Endometrium (tissue), 2 donors: ENCODE results near the gene POLR1C.
"Not testable (repeated sequence)": the region's sequence is repeated elsewhere in the genome, so short reads cannot be mapped to it uniquely, and the experiment has no call there.

Experiments
- FAIRE-seq: peaks from 2 replicates; lab custom pipeline; 2012; peaks lifted over from hg19 to GRCh38; lab: Jason Lieb, UNC
- donor health status: control.
- donor health status: control.

Gene POLR1C

DNA sequence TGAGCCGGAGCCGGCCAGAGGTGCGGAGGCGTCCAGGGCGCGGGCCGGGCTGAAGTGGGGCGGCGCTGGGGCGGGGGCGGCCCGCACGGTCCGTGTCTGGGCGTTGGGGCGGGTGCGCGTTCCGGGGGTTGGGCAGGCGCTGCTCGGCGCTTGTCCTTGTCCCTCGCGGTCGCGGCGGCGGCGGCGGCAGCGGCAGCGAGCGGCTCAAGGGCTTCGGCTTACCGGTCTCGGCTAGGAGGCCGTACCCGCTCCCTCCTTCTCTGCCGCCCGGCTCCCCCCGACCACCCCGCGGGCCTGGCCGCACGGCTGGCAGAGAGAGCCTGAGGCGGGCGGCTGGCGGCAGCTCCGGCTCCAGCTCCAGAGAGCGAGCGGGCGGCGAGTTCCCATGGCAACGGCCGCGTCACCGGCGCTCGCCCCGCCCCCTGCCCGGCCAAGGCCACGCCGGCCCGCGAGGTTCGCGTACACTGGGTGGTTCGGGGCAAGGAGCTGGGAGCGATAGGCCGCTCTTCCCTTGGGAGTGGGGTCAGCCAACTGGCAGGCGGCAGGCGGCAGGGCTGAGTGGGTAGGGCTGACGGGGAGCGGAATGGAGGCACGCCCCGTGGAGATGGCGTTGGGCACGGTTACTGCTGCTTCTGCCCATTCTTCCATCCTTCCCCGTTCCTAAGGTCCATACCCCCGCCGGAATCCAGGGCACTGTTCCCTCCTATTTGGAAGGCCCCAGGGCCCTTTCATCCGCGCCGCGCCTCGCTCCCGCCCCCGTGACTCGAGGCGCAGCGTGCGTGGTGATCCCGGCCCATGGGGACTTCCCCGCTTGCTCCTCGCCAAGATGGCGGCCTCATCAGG is 6.7 kb upstream of the POLR1C start, which contains the start of gene LRRC73:
TSS of gene LRRC73 (minus strand) at position 363 of the 843 bp plus-strand sequence. CDS start 561 bp downstream, outside the sequence.
- no peak for FAIRE-seq

DNA sequence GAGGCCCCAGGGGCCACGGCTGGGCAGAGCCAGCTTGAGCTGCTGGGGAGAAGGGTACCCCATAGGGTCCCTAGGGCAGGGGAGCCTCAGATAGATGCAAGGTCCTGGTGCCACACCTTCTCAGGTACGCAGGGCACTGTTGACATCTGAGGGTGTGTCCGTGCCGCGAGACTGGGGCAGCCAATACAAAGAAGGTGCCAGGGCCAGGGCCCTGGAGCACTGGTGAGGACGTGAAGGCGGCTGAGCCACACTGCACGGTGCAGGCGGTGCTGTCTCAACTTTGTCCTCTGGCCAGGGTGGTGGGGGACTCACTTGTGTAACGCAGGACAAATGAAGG is 6.1 kb upstream of the POLR1C start:
- no peak for FAIRE-seq

DNA sequence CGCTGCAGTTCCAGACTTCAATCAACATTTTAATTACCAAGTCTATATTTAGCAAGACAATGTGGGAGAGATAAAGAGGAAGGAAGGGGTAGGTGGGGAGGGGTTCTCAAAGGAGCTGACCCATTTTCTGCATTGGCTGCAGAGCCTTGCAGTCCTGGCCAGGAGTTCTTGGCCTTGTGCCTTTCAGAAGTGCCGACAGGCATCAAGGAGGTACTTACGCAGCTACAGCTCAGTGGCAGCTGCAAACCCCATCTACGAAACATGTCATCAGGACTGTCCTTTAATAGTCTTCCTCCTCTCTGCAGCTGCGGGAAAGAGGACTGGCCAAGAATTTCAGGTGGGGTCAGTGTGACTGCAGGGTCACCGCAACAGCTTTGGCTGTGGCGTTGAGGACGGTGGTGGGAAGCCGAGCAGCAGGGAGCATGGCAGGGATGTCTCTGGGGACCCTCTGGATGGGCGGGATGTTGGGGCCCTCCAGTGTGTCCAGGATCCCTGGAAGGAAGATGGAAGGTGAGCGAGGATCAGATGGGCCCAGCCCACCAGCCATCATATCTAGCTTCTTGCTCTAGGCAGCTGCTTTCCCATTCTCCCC is 5.0 kb upstream of the POLR1C start:
- no peak for FAIRE-seq

DNA sequence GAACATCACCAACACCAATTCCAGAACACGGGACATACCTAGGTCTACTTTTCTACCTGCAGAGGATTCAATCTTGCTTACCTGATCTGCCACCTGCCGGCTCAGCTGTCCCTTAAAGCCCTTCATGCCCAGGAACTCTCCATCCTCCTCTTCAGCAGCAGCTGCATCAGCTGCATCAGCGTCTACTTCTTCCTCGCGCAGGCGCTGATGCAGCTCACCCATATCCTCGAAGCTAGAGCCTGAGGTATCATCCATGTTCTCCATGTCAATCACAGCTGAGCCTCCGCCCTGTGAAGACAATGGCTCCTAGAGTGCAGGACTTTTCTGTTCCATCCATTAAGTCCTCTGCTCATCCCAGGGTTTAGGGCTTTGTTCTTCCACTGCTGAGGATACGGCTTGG is 1.1 kb upstream of the POLR1C start:
- FAIRE-seq: no peak

DNA sequence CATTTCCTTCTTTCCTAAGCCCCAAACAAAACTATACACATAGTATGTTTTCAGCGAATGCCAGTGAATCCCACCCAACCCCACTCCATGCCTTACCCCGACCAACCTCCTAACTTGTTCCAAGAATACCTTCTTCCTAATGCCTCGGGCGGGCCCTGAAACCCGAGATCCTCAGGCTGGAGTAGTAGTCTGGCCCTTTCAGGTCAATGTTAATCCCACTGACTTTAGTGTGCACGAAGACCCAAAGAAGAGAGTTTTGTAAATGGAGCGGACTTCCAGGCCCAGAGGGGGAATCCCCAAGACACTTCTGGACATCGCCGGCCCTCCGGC is 557 bp upstream of the POLR1C start:
- FAIRE-seq: no peak

DNA sequence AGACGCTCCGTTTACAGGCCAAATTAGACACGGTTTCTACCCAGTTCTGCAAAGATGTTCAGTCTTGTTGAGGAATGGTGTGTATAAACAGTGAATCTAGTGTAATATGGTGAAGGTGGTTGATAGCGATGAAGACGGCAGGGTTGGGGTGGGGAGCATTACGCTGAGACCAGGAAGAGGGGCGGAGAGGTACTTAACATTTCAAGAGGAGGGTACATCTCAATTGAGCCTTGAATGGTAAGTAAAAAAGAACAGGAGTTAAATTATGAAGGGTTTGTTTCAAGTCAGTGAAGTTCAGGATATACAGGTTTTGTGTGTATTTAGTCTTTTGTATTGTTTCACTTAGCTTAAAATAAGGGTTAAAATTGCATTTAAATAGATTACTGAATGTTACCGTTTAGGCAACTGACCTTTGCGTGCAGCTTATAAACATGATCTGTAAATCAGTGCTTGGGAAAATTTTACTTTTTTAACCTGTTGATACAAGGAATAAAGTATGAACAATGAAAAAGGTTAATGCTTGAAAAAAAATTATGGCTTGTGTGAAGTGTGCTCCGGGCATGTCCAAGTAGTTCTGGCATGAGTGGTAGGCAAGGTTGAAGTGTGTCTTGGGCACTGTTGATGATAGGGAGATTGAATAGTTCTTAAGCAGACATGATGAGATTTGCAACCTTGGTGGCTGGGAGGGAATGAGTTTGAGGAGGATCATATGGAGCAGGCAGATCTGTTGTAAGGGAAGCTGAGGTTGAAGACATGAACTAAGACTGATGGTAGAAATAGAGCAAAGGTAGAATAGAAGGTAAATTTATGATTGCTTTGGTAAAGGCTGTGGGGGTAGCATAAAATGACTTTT is 842 bp downstream of the POLR1C start:
- FAIRE-seq: no peak

DNA sequence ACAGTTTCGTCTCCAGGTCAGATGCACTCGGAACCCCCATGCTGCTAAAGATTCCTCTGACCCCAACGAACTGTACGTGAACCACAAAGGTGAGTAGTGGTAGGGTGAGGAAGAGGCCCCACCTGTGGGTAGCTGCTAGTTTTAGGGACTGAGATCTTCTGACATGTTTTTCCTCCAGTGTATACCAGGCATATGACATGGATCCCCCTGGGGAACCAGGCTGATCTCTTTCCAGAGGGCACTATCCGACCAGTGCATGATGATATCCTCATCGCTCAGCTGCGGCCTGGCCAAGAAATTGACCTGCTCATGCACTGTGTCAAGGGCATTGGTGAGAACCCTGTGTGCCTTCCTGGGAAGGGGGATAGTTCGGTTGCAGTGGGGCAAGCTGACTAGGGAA is 3.2 kb downstream of the POLR1C start:
- no peak for FAIRE-seq

DNA sequence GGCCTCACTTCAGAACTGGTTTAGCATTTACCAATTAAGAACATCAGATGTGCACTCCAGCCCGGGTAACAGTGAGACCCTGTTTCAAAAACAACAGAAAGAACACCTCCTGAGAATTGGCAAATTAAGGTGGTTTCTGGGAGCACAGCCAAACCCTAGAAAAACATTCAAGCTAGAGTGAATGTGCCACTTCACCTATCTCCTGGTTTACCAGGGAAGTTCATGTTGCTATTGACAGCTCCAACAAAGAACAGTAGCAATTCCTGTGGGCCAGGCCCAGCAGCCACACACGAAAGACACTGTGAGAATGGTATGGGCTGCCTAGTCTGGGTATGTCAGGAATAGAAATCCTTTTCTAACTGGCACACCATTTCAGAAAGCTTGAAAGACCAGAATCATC is 4.9 kb downstream of the POLR1C start:
- no peak for FAIRE-seq

DNA sequence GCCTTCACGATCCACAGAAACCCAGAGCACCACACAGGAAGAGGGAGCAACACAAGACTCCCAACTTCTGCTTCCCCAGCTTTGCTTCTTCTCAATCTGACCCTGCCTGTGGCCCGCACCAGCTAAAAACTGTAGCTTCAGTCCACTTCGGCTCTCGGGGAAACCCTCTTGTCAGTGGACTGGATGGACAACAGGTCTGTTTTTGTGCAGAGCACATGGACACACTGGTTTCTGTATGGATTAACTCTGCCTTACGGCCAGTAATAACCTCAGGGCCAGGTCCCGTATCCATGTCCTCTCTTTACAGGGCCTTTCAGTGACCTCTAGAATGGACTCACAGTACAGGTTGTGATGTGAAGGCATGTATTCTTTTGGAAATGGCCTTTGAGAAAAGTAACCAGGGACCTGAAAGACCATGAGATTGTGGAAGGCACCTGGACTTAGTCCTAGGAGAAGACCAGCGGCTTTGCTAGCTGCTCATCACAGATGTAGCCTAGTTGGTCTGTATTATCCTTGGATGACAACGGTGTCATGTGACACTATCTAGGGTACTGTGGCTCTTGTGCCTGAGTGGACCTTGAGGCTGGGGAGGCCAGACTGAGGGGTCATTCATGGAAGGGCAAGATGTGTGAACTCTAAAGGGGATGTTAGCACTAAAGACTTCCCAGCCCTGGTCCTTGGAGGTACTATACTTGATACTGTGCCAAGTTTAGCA is 5.8 kb downstream of the POLR1C start:
- no peak for FAIRE-seq

DNA sequence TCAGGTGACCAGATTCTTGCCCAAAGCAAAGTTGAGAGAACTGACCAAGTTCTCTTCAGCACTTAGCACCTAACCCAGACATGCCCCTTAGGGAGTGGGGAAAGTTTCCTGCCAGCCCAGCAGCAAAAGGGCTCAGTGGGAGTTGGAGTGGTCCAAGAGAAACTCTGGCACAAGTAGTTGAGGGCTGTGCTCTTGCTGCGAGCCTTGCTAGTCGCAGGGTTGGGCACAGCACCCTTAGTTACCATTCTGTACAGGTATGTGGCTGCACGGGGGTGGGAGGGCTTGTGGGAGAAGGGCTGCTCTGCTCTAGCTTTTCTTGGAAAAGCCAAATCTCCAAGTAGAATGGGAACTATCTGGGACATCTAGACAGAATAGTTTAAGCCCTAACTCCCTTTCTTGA is 6.4 kb downstream of the POLR1C start:
- no peak for FAIRE-seq

DNA sequence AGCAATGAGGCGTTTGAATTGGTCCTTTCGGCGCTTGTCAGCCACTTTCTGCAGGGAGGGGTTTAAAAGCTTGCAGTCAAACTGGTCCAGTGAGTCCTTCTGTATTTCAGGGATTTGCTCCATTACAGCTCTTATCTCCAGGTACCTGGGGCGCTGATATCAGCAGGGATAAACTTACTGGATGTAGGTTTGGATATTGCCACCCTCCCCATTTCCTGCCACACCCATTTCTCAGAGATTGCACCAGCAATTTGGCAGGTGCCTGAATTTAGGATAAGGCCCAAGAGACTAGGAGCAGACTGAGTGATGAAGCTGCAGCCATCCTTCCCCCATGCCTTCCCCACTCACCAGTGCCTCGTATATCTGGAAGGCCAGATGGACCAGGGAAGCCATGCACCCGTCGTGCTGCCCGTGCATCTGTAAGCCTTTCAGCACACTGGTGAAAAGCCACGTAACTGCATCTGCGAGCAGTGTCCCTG is 7.6 kb downstream of the POLR1C start:
- FAIRE-seq: no peak

DNA sequence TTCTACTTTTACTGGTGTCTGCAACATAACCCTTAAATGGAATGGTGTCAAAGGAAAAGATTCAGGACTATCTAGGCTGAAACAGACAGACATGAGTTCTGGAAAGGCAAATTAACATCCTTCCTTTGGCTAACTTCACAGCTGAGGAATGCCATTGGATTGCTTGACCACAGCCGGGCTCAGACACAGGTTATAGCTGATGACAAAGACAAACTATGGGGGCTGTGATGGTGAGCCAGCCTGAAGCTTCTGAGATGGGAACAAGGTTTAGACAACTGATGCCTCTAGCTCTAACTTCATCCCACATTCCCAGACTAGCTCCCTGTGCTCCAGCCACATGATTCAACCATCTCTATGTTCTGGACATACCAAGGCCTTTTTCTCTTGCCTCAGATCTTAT is 15.3 kb downstream of the POLR1C start:
- no peak for FAIRE-seq

DNA sequence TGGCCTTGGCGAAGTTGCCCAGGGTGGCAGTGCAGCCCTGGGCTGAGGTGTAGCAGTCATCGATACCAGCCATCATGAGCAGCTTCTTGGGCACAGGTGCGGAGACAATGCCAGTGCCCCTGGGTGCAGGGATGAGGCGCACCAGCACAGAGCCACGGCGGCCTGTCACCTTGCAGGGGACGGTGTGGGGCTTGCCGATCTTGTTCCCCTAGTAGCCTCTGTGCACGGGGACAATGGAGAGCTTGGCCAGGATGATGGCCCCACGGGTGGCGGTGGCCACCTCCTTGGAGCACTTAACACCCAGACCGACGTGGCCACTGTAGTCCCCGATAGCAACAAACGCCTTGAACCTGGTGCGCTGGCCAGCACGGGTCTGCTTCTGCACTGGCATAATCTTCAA is 22.1 kb downstream of the POLR1C start:
- FAIRE-seq: not testable (repeated sequence)

DNA sequence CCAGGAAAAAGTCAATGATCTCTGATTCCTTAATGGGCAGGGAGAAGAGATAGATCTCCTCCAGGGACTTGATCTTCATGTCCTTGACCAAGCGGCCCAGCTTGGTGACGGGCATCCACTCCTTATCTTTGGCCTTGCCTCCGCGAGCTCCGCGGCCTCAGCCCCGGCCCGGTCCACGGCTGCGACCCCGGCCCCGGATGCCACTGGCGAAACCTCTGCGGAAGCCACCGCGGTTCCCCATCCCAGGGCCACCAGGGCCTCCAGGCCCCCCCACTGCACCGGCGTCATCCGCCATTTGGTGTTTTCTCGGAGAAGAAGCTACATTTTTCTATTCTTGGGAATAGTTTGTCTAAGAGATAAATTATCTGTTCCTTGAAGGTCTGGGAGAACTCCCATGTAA is 22.5 kb downstream of the POLR1C start:
- FAIRE-seq: not testable (repeated sequence)

DNA sequence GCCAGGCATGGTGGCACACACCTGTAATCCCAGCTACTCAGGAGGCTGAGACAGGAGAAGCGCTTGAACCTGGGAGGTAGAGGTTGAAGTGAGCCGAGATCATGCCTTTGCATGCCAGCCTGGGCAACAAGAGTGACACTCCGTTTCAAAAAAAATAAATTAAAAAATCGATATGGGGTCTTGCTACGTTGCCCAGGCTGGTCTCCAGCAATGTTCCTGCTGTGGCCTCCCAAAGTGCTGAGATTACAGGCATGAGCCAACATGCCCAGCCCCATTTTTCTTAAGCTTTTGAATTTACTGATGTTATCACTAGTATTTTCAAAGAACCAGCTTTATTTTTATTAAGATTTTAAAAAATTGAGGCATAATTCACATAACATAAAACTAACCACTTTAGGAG is 23.6 kb downstream of the POLR1C start:
- no peak for FAIRE-seq

DNA sequence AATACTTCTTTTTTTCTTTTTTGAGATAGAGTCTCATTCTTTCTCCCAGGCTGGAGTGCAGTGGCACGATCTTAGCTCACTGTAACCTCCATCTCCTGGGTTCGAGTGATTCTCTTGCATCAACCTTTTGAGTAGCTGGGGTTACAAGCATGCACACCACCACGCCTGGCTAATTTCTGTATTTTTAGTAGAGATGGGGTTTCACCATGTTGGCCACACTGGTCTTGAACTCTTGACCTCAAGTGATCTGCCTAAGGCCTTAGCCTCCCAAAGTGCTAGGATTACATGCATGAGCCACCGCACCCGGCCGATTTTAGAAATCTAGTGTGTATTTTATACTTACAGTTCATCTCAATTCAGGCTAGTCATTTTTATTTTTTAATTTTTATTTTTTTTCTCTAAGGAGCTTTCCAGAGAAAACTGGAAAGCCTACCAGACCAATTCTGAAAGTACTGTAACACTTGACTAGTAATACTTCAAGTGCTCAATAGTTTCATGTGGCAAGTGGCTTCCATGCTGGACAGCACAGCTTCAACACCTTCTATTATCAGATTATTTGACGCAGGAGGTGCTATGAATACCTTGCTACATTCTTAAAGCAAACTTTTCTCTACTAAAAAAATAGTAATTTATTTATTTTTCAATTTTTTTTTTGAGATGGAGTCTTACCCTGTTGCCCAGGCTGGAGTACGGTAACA is 25.0 kb downstream of the POLR1C start:
- no peak for FAIRE-seq

DNA sequence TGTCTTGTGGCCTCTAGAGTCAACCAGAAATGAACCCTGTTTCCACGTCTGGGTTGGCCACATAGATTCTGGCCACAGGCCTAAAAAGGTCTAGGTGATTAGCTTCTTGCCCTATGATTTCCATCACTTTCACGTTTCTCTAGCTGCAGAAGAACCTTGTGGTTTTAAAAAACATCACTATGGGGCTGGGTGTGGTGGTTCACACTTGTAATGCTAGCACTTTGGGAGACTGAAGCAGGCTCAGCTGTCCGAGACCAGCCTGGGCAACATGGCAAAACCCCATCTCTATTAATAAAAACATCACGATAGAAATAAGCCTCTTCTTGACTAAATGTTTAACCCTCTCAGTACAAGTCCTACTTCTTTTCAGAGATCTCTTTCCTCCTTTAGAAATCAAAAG is 27.6 kb downstream of the POLR1C start:
- no peak for FAIRE-seq

DNA sequence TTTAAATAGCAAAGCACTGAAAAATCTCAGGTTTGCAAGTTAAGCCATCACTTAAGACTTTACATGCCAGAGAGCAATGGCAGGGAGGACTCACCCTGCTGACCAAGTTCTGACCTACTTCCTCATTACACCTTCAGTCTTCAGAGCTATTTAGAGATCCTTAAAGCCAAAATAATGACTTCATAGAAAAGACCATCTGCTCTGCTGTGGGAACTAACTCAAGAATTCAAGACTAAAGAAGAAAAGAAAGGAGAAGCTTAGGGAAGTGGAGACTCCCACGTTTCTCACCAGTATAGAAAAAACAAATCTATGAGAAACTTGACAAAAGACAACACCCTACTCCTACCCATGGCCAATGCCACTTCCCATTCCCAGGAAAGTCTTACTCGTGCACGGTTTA is 30.3 kb downstream of the POLR1C start:
- FAIRE-seq: no peak

DNA sequence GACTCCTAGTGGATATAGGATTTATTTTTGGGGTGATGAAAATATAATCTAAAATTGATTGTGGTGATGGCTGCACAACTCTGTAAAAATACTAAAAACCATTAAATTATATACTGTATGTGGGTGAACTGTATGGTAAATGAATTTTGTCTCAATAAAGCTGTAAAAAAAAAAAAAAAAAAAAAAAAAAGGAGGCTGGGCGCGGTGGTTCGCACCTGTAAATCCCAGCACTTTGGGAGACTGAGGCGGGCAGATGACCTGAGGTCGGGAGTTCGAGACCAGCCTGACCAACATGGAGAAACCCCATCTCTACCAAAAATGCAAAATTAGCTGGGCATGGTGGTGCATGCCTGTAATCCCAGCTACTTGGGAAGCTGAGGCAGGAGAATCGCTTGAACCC is 40.7 kb downstream of the POLR1C start:
- FAIRE-seq: not testable (repeated sequence)

DNA sequence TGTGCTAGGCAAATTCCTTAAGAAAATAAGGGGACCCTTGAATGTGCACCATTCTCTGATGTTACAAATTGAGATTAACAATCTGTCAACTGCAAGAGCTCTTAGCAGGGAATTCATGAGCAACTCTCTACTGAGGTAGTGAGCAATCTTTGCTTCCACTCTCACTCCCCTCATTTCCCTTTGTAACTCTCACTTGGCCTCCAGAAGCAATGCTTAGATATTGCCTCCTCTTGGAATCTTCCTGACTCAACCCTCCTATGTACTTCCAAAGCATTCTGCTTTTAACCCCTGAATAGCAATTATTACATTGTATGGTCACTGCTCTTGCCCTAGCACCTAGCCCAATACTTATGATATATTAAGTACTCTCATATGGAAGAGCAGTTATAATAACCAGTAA is 42.4 kb downstream of the POLR1C start:
- no peak for FAIRE-seq

DNA sequence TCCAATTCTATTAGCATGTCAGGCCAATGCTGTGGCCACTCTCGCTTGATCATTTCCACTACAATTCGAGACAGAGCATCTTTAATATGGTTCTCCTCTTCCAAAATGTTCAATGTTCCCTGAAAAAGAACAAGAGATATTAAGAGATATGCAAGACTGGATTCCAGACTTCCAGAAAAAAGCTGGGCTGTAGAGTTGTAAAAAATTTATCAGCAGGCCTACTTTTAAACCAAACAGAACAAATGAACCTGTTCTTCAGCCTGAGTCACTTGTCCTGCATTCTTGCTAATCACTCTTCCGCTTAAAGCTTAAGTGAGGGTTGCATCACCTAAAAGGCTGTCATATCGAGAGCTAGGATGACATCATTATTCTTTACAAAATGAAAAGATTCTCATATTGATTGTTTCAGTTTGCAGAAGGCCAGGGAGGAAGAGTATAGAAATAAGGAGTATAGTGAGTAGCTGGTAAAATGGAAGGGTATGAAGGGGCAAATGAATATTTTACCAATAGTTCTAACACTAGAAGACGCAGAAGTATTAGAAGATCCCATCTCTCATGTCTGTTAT is 54.1 kb downstream of the POLR1C start:
- FAIRE-seq: no peak
